ENCODE measurements around the gene PTPRCAP.
"Not testable (repeated sequence)": the region's sequence is repeated elsewhere in the genome, so short reads cannot be mapped to it uniquely, and the experiment has no call there.

PTPRCAP gene

DNA sequence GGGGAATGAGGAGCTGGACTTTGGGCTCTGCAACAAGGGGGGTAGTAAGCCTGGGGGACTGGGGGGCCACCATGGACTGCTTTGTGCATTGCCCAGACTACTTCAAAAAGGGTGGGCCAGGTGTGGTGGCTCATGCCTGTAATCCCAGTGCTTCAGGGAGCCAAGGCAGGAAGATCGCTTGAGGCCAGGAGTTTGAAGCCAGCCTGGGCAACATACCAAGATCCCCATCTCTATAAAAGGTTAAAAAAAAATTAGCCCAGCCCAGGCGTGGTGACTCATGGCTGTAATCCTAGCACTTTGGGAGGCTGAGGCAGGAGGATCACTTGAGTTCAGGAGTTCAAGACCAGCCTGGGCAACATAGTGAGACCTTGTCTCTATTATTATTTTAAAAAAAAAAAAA is 28.0 kb upstream of the PTPRCAP start:
- in situ Hi-C loops (cut with MboI; ENCODE audit: low sequenced_read_pairs), result not testable (repeated sequence)

DNA sequence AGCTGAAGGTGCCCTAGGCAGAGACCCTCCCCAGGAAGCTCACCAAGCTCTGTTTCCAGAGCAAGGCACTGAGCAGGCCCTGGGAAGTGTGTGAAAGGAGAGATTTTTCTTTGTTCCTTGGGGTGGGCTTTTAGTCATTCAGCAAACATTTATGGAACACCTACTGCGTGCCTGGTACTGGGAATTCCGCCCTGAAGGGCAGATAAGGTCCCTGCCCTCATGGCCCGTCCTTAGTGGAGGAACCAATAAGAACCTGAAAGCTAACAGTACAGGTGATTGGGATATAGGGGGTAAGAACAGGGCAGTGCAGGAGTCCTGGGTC is 27.7 kb upstream of the PTPRCAP start:
- in situ Hi-C loops (cut with MboI; ENCODE audit: low sequenced_read_pairs), result no loop called here

DNA sequence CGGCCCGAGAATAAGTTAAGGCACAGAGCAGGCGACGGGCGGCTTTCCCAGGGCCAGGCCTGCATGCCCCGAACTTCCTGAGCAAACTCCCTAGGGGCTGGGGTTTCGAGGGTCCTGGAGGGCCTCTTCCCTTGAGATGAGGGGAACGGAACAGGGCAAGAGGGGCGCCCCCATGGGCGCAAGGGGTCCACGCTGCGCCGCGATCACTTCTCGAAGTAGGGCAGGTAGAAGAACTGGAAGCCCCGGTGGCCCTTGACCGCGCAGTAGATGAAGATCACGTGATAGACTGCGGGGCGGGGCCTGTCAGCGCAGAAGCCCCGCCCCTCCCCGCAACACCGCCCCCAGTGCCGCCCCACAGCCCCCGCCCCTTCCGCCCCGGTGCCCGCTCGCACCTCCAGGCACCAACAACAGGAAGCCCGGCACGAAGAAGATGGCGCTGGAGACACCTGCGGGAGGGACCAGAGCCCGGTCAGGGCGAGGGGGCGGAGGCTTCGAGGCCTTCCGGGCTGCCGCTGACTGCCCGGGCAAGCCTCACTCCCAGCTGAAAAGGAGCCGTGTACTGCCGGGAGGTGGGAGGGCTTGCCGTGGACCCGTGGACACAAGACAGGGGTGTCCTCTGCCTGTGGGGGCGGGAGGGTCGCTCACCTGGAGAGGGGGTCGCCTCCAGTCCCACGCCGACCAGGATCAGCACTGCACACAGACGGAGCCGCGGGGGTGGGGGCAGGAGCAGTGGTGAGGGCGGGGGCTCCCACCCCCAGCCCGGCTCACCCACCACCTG is 27.1 kb upstream of the PTPRCAP start:
- in situ Hi-C loops (cut with MboI; ENCODE audit: low sequenced_read_pairs), result no loop called here

DNA sequence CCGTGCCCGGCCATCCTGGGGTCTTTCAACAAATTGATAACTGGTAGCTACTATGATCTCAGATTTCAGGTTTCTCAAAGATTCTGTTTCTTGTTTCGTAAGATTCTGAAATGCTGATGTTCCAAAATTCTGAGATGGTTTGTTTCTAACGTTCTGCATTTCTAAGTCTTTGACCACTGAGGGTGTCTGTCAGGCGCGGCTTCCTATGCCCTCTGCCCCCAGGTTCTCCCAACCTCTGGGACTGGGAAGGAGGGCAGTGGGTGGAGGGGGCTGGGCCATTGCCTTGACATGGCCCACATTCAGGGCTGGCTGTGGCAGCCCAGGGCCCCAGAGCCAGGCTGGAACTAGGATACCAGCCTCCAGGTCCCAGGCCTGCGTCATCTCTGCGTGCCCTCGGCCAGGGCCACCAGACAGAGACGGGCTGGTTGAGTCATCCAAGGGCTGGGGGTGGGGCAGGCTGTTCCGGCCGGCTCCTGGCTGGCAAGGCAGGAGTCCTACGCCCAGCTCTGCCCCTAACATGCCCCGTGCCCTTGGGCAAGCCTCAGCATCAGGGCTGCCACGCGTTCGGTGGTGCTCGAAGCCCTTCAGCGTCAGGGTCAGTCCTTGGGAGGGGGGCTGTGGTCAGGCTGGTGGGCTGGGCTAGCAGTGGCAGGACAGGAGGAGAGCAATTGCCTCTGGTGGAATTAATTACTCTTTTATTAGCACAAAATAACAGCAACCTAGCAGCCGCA is 26.4 kb upstream of the PTPRCAP start:
- in situ Hi-C loops (cut with MboI; ENCODE audit: low sequenced_read_pairs), result no loop called here

DNA sequence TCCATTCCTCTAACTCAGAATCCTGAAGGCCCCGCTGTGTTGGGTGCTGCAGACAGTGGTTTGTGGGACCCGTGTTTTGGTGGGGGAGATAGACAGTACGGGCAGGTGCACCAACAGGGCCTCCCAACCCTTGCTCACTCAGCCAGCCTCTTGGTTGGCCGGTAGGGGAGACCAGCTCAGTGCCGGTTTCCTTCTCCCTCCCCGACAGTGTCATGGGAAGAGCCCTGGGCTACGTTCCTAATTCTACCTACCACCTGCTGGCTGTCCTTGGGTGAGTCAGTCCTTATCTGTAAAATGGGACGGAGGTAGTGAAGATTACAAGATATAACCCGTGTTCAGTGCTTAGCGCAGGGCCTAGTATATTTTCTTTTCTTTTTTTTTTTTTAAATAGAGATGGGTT is 25.7 kb upstream of the PTPRCAP start:
- in situ Hi-C loops (cut with MboI; ENCODE audit: low sequenced_read_pairs), result no loop called here

DNA sequence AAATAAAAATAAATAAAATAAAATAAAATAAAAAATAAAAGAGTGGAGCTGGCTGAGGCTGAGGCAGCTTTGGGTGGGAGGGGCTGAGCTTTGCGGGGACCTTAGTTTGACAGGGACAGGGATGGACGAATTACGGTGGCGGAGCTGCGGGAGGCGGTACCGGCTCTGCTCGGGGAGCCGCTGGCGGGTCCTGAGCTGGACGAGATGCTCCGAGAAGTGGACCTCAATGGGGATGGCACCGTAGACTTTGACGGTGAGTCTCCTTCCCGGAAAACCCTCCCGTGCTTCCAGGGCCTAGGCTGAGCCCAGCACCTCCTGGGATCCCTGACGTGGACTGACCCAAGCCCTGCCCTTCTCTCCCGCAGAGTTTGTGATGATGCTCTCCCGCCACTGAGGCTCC is 20.8 kb upstream of the PTPRCAP start:
- in situ Hi-C loops (cut with MboI; ENCODE audit: low sequenced_read_pairs), result no loop called here

DNA sequence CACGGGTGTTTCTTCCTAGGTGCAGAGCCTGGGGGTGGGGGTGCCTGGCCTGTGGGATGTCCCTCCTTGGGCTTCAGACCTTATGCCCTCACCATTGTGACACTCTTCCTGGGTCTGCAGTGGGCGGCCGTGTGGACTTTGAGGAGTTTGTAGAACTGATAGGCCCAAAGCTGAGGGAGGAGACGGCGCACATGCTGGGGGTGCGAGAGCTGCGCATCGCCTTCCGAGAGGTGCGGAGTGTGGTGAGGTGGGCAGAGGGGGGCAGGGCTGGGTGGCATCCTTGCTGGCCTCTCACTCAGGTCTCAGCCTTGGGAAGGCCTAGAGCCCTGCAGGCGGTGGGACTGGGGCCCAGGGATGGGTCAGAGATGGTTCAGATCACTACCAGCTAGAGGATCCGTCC is 20.0 kb upstream of the PTPRCAP start:
- in situ Hi-C loops (cut with MboI; ENCODE audit: low sequenced_read_pairs), result no loop called here

DNA sequence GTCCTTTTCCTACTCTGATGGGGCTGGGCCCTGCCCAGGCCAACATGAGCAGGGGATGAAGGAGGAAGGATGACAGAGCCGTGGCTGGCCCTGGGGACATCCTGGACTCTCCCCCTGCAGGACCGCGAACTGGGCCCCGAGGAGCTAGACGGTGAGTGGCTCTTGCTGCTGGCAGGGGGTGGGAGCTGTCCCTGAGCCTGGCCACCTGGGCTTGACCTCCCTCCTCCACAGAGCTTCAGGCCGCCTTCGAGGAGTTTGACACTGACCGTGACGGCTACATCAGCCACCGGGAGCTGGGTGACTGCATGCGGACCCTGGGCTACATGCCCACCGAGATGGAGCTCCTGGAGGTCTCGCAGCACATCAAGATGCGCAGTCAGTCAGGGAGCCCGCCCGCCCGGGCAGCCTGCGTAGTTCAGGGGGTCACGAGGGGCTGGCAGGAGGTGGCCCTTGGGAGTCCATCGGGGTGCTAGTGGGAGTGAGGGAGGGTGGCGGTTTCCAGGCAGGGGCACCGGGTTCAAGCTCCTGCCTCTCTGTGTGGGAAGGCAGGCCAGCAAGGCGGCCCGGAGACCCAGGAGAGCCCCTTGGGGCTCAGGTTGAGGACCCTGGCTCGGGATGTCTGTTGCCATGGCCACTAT is 18.7 kb upstream of the PTPRCAP start:
- in situ Hi-C loops (cut with MboI; ENCODE audit: low sequenced_read_pairs), result no loop called here

DNA sequence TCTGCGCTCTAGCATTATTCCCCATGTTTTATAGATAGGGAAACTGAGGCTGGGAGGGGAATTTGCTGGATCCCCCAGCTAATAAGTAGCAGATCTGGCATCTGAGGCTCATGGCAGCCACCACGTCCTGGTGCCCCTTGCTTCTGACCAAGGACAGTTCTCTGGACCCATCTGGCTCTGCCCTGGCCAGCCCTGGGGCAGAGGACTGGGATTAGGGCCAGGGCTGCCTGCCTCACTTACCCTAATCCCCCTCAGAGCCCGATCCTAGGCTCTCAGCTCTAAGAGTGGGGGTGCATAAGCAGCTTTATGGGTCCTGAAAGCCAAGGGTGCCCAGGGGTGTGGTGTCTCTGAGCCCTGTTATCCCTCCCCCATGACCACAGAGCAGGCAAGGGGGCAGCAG is 17.6 kb upstream of the PTPRCAP start, which contains the start of gene CABP4:
Gene CABP4, plus strand, starts transcription at position 301 of the 400 bp plus-strand sequence. Its CDS starts 70 bp downstream, at position 371.
- in situ Hi-C loops (cut with MboI; ENCODE audit: low sequenced_read_pairs), result no loop called here

DNA sequence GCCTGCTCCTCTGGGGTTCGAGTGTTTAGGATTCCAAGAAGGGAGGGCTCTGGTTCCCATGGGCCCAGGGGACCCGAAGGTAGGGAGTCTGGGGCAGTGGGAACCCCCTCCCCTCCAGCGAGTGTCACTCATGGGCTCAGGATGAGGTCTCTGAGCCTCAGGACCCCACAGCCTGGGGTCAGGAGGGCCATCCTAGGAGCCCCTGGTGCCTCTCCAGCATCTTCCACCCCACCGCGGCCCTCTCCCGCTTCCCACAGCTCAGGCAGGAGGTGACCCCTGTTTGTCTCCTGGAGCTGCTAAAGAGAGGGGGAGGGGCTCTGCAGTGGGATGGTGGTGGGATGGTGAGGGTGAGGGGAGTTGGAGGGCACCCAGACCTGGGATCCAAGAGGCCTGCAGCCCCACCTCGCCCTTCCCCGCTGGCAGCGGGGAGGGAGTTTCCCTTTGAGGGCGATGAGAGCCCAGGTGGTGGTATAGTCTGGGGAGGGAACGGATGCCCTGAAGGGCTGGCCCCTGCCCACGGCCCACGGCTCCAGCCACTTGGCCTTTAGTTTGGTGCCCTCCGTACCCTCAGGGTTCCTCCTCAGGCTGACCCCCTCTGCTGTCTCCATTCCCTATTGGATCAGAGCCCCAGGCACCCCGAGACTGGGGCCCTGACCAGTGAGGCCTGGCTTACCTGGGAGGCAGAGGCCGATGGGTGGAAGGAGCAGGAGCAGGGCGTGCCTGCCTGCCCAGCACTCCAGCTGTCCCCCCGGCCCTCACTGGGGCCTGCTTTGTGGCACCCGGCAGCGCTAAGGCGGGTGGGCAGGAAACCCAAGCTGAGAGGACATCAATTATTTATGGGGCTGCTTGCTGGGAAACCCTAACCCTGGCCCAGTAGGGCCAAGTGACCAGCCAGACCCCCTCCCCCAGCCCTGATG is 16.6 kb upstream of the PTPRCAP start:
- in situ Hi-C loops (cut with MboI; ENCODE audit: low sequenced_read_pairs), result no loop called here

DNA sequence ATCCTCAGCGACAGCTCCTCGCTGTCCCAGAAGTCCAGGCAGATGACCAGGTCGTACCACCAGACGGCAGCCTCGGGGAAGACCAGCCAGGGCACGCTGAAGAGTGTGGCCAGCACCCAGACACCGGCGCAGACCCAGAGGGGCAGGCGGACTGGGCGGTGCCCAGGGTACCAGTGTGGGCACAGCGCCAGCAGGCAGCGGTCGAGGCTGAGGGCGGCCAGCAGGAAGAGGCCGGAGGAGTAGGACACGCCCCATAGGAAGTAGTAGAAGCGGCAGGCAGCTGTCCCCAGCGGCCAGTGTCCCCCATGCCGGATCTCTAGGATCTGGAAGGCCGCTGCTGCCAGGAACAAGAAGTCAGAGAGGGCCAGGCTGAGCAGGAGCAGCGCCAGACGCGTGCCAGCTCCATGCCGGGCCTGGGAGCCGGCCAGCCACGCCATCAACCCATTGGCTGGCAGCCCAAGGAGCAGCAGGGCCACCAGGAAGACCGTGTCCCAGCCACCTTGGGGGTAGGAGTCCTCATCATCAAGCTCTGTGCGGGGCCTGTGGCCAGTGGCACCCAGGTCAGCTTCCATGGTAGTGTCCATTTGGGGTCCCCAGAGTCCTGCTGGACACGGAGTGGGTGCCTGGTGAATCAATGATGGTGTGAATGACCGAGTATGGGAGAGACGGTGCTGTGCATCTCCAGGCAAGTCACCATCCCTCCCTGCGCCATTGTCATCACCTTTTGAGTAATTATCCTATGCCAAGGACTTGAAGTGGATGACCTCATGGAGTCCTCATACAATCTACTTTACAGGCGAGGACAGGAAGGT is 14.9 kb upstream of the PTPRCAP start, which contains the start of gene GPR152:
Gene GPR152, minus strand, starts transcription at position 589 of the 812 bp plus-strand sequence. Its CDS starts 5 bp downstream, at position 584.
- in situ Hi-C loops (cut with MboI; ENCODE audit: low sequenced_read_pairs), result no loop called here

DNA sequence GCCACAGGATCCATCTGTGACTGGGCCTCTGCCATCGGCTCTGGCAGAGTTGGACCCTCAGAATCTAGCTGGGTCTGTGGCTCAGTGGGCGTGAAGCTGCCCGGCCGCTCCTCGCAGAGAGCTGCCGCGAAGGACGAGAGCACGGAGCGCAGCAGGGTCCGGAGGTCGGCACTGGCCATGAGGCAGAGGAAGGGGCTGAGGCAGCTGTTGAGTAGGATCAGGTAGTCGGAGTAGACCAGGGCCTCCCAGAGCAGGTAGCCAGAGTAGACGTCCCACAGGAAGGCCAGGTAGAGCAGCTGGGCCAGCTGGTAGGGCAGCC is 14.1 kb upstream of the PTPRCAP start:
- in situ Hi-C loops (cut with MboI; ENCODE audit: low sequenced_read_pairs), result no loop called here

DNA sequence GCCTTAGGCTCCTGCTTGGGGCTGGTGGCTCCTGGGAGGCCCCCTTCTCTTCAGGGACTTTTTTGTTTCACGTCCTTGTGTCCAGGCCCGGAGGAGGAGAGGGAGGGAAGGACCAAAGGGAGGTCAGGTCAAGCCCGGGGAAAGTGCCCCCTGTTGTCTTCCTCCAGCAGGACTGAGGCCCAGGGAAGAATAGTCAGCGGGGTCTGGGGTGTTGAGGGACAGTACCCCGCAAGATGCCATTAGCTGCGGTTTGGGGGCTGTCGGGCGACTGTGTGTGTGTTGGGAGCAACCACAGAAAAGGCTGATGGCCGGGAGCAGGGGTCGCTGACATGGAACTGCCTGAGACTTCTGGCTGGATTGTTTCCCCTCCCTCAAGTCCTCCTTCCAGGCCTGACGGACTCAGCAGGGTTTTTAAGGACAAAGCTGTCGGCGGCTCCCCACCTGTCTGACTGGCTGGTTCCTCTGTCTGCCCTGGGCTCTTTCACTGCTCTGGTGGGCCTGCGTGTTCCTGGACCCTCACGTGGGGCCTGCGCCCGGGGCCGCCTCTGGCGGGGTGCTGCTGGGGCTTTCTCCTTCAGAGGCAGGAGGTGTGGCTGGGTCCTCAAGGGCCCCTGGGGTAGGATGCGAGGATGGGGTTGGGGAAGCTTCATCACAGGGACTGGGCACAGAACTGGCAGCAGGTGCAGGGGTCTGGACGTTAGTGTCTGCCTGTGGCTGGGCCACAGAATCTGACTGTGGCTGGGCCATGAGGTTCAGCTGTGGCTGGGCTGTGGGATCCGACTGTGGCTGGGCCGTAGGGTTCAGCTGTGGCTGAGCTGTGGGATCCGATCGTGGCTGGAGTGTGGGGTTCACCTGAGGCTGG is 13.5 kb upstream of the PTPRCAP start:
- in situ Hi-C loops (cut with MboI; ENCODE audit: low sequenced_read_pairs), result no loop called here

DNA sequence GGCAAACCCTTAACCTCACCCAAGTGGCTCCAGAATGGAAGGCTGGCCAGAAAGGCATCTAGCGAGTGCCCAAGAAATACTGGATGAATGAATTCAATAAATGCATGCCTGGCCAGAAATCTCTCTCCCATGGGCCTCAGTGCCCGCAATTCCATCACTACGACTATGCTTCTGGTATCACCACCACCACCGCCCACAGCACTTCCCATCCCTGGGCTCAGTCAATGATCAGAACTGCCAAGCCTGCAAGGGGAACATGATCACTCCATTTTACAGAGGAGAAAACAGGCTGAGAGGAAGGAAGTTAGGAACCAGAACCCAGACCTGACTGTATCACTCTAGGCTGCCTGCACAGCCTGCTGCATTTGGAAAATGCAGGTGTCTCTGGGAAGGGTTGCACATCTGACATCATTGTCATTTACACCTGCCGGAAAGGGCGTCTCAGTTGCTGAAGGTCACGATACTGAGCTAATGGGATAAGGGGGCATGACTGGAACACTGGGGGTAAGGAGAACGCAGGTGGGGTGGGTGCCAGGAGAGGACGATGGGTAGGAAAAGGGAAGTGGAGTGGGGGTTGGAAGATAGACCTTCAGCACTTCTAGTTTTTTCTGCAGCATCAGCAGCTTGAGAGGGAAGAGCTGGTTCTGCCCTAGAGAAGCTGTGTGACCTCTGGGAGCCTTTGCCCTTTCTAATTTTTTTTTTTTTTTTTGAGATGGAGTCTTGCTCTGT is 11.8 kb upstream of the PTPRCAP start:
- in situ Hi-C loops (cut with MboI; ENCODE audit: low sequenced_read_pairs), result no loop called here

DNA sequence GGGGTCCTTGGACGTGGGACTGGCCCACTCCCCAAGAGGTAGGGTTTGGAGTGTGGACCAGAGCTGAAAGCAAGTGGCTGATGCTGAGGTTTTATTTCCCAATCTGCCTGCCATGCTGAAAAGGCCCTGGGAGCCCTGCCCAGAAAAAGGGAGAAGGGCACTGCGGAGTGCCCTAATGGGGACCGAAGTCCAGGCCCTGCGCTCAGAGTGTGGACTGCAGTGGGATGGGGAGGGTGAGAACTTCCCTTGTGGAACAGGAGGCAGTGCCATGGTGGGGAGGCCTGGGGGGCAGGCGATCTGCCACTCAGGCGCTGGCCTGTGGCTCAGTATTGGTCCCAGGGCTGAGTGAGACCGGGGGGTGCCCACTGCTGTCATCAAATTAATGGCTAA is 10.7 kb upstream of the PTPRCAP start:
- in situ Hi-C loops (cut with MboI; ENCODE audit: low sequenced_read_pairs), result no loop called here

DNA sequence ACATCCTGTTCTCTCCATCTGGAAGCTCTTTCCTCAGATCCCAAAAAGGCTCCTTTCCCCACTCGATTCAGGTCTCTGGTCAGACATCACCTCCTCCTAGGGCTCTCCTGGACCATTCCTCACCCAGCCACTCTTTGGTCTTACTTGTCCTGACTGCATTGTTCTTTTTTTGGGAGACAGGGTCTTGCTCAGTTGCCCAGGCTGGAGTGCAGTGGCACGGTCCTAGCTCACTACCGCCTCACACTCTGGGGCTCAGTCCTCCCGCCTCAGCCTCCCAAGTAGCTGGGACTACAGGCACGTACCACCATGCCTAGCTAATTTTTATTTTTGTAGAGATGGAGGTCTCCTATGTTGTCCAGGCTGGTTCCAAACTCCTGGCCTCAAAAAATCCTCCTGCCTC is 8.0 kb upstream of the PTPRCAP start:
- in situ Hi-C loops (cut with MboI; ENCODE audit: low sequenced_read_pairs), result no loop called here

DNA sequence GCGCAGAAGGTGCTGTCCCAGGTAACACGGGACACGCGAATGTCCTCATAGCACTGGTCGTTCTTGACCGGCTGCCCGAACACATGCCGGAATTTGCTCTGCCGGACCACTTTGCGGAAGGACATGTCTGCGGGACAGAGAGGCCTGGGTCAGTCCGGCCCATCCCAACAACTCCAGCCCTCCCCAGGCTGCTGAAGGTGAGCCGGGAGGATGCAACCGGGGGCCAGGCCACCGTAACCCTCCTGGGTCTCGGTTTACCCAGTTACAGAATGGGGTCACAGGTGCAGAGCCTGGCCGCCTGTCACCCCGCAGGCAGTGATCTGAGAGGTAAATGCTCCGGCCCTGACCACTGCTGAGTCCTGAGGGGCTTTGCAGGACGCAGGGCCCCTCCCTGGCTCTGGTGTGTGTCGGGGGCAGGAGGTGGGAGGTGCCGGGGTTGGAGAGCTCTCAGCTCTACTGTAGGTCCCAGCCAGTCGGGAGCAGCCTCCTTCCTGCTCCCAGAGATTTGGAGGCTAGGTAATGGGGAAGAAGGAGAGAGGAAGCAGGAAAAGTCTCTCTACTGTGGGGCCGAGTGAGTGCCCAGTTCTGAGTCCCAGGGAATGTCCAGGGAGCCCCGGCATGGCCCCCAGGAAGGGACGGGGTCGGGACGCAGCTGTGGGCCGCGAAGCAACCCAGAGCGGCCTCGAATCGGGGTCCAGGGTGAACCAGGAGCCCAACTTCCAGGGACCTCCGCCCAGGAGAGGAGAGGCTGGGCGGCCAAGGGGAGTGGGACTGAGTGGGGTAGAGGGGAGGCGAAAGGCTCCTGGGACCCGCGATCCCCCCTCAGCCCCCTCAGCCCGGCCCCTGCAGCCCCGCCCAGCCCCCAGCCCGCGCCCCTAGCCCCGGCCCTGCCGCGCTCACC is 5.3 kb upstream of the PTPRCAP start:
- in situ Hi-C loops (cut with MboI; ENCODE audit: low sequenced_read_pairs), result no loop called here

Measured in hTERT RPE-1 (cell line).